HCT116 (cell line): ENCODE results near the gene CDCP2. TPM values are rescaled to one million over a fixed set of nuclear protein-coding genes. Genes with fewer than 3 reads are reported as not detected.

Experiments used
- ATAC-seq: fragments of 200-7000 bp; cut with Tn5 transposase; 2 replicates; pipeline ENCODE4 v1.9.1; 2020; ENCODE audit warnings: mild to moderate bottlenecking, moderate library complexity
- BruUV-seq: library from RNA; stranded (reverse); fragments of 400-500 nt; replicated peaks from 2 replicates; lab custom pipeline; 2021; lab: Mats Ljungman, UMichigan
- CTCF ChIA-PET: fragments of 300-600 bp; sonication (Branson Sonifier 250); formaldehyde crosslinking; loops from one replicate; lab custom pipeline; 2021; ENCODE audit warnings: antibody characterized with exemption; lab: Charles Lee
- POLR2A ChIA-PET: fragments of 300-600, 350-600 bp; sonication (Branson Sonifier 250); formaldehyde crosslinking; loops from one replicate; lab custom pipeline; 2021; ENCODE audit warnings: antibody characterized with exemption; lab: Charles Lee
- RAD21 ChIA-PET, 2 experiments: fragments of 300-600 bp; sonication (Branson Sonifier 250); formaldehyde crosslinking; loops; one replicate each; lab custom pipeline; 2023; ENCODE audit warnings: low total read pairs in 2 of 2; ENCODE audit not compliant: uncharacterized antibody in 2 of 2, unreplicated experiment in 2 of 2, low non-redundant PET in 1 of 2; lab: Charles Lee
- DNase-seq: peaks from one replicate; pipeline ENCODE4 v3.0.0-alpha.2; 2010; ENCODE audit warnings: low read depth, low spot score
- H2AFZ ChIP-seq: fragments of 200-600 bp; shearing (Covaris generic), sonication (generic); 2 replicates; pipeline ENCODE4 v1.6.1; 2017; ENCODE audit warnings: low read depth, mixed run types, mixed read lengths, antibody characterized with exemption, low read length; ENCODE audit not compliant: poor library complexity, severe bottlenecking
- H3K27ac ChIP-seq: 2 replicates; pipeline ENCODE4 v1.5.1; 2012; ENCODE audit warnings: low read depth, low read length
- H3K27me3 ChIP-seq: fragments of 200-600 bp; sonication (generic); 2 replicates; pipeline ENCODE4 v1.6.1; 2016; ENCODE audit warnings: mixed run types, low read length, mixed read lengths; ENCODE audit not compliant: insufficient read depth
- H3K36me3 ChIP-seq, 2 experiments: fragments of 200-500 bp in 1 of 2; fragments of 200-600 bp in 1 of 2; sonication (Bioruptor generic) in 1 of 2; sonication (generic) in 1 of 2; 2 replicates each; pipeline versions ENCODE4 v1.5.1 to v1.6.1; 2014 to 2016; ENCODE audit warnings: low read length in 2 of 2, inconsistent platforms in 1 of 2, mixed read lengths in 1 of 2, mixed run types in 1 of 2; ENCODE audit not compliant: insufficient read depth in 2 of 2, control insufficient read depth in 1 of 2
- H3K4me1 ChIP-seq, 2 experiments: fragments of 200-600 bp in 1 of 2; sonication (generic) in 1 of 2; 2 replicates each; pipeline versions ENCODE4 v1.5.1 to v1.6.1; 2012 to 2017; ENCODE audit warnings: low read length in 2 of 2, inconsistent platforms in 1 of 2, mild to moderate bottlenecking in 1 of 2, mixed read lengths in 1 of 2, mixed run types in 1 of 2, moderate library complexity in 1 of 2; ENCODE audit not compliant: insufficient read depth in 2 of 2, control insufficient read depth in 1 of 2
- H3K4me2 ChIP-seq: fragments of 200-600 bp; sonication (generic); 2 replicates; pipeline ENCODE4 v1.6.1; 2017; ENCODE audit warnings: mixed run types, low read length, mixed read lengths
- H3K4me3 ChIP-seq, 2 experiments: fragments of 200-600 bp in 1 of 2; sonication (generic) in 1 of 2; replicated peaks in 1 of 2; 2 replicates each; pipeline ENCODE4 v1.5.1; 2011 to 2016; ENCODE audit warnings: low read length in 2 of 2, control low read depth in 1 of 2, low read depth in 1 of 2, mild to moderate bottlenecking in 1 of 2, mixed read lengths in 1 of 2, mixed run types in 1 of 2
- H3K79me2 ChIP-seq: fragments of 200-600 bp; sonication (generic); 2 replicates; pipeline ENCODE4 v1.6.1; 2017; ENCODE audit warnings: mild to moderate bottlenecking, mixed run types, low read length, moderate library complexity, mixed read lengths; ENCODE audit not compliant: insufficient read depth
- H3K9ac ChIP-seq: fragments of 200-600 bp; sonication (generic); 2 replicates; pipeline ENCODE4 v1.6.1; 2016; ENCODE audit warnings: low read length, mixed read lengths
- H3K9me2 ChIP-seq: fragments of 200-600 bp; sonication (generic), shearing (Covaris generic); 2 replicates; pipeline ENCODE4 v1.6.1; 2017; ENCODE audit warnings: mixed run types, mild to moderate bottlenecking, moderate library complexity; ENCODE audit not compliant: insufficient read depth
- H3K9me3 ChIP-seq, 2 experiments: fragments of 200-500 bp in 1 of 2; fragments of 200-600 bp in 1 of 2; sonication (Bioruptor generic) in 1 of 2; sonication (generic) in 1 of 2; 2 replicates each; pipeline ENCODE4 v1.6.1; 2014 to 2017; ENCODE audit warnings: low read length in 2 of 2, mixed read lengths in 2 of 2, inconsistent platforms in 1 of 2, low read depth in 1 of 2, mild to moderate bottlenecking in 1 of 2, mixed run types in 1 of 2, moderate library complexity in 1 of 2; ENCODE audit not compliant: control insufficient read depth in 1 of 2, insufficient read depth in 1 of 2
- H4K20me1 ChIP-seq: fragments of 200-600 bp; sonication (generic), shearing (Covaris generic); 2 replicates; pipeline ENCODE4 v1.6.1; 2017; ENCODE audit warnings: mixed run types, mild to moderate bottlenecking, moderate library complexity; ENCODE audit not compliant: insufficient read depth
- ATF3 ChIP-seq: IDR thresholded peaks from 2 replicates; pipeline ENCODE4 v1.6.1; 2012
- EZH2 ChIP-seq: fragments of 200-600 bp; sonication (generic); IDR thresholded peaks from 2 replicates; pipeline ENCODE4 v1.6.1; 2017; ENCODE audit warnings: antibody characterized with exemption, mixed run types
- EZH2phosphoT487 ChIP-seq: fragments of 200-600 bp; IDR thresholded peaks from 2 replicates; pipeline ENCODE4 v1.6.1; 2018; ENCODE audit warnings: antibody characterized with exemption, borderline replicate concordance
- REST ChIP-seq: IDR thresholded peaks from 2 replicates; pipeline ENCODE4 v1.6.1; 2012; ENCODE audit warnings: low read depth
- SIN3A ChIP-seq: IDR thresholded peaks from 2 replicates; pipeline ENCODE4 v1.6.1; 2012; ENCODE audit warnings: low read depth
- SP1 ChIP-seq: IDR thresholded peaks from 2 replicates; pipeline ENCODE4 v1.6.1; 2012; ENCODE audit warnings: low read depth
- ZNF274 ChIP-seq: fragments of 200-500 bp; sonication (Bioruptor generic); IDR thresholded peaks from 2 replicates; pipeline ENCODE4 v1.6.1; 2014; ENCODE audit warnings: mild to moderate bottlenecking, low read depth, low read length, inconsistent platforms
- intact Hi-C: fragments of 100-400 bp; cut with micrococcal nuclease; formaldehyde crosslinking; loops from 2 replicates; pipeline ENCODE4 v1.10.0; 2022
- total RNA-seq: library from RNA; stranded (reverse); gene quantifications from one replicate; pipeline ENCODE4 v1.2.1, GENCODE V29; 2021; ENCODE audit not compliant: unreplicated experiment
- TF ChIP-seq, protein P1 (sequence below), 3 experiments: fragments of 200-600 bp in 1 of 3; sonication (generic) in 1 of 3; IDR thresholded peaks in 2 of 3; conservative IDR thresholded peaks in 1 of 3; 2 replicates each; pipeline ENCODE4 v1.5.1; 2012 to 2017; ENCODE audit warnings: low read depth in 2 of 3, low read length in 2 of 3, antibody characterized with exemption in 1 of 3, borderline replicate concordance in 1 of 3, control low read depth in 1 of 3, mild to moderate bottlenecking in 1 of 3, mixed read lengths in 1 of 3, mixed run types in 1 of 3, moderate library complexity in 1 of 3; ENCODE audit not compliant: insufficient read depth in 1 of 3

The CDCP2 gene
- total RNA-seq, 1 experiment from 2014 or later = 0.22 TPM

- Histone ChIP-seq H3K4me3 (no peak overlapping the region), H3K9me2 (no peaks in the 10 kb centered on the region), H3K9ac (no peak overlapping the region), H3K4me1 (no peaks in the 10 kb centered on the region), H3K79me2 (no peaks in the 10 kb centered on the region), H3K27ac (no peak overlapping the region), H3K27me3 (no peaks in the 10 kb centered on the region), H3K36me3 (no peaks in the 10 kb centered on the region), H2AFZ (no peak overlapping the region), H3K4me2 (no peak overlapping the region), H3K9me3 (no peaks in the 10 kb centered on the region), H4K20me1 (no peaks in the 10 kb centered on the region)
- DNase-seq (no peak), ATAC-seq (no peak)
- RAD21 ChIA-PET = no interaction called here
- CTCF ChIA-PET = no interaction called here
- intact Hi-C loops = no loop called here
- no TSS peak for BruUV-seq
- TF ChIP-seq SIN3A (no peak), ATF3 (no peak), EZH2 (no peak), REST (no peak), EZH2phosphoT487 (no peak), SP1 (no peak), ZNF274 (no peak)
- TF ChIP-seq, protein P1, sequence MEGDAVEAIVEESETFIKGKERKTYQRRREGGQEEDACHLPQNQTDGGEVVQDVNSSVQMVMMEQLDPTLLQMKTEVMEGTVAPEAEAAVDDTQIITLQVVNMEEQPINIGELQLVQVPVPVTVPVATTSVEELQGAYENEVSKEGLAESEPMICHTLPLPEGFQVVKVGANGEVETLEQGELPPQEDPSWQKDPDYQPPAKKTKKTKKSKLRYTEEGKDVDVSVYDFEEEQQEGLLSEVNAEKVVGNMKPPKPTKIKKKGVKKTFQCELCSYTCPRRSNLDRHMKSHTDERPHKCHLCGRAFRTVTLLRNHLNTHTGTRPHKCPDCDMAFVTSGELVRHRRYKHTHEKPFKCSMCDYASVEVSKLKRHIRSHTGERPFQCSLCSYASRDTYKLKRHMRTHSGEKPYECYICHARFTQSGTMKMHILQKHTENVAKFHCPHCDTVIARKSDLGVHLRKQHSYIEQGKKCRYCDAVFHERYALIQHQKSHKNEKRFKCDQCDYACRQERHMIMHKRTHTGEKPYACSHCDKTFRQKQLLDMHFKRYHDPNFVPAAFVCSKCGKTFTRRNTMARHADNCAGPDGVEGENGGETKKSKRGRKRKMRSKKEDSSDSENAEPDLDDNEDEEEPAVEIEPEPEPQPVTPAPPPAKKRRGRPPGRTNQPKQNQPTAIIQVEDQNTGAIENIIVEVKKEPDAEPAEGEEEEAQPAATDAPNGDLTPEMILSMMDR (IDR thresholded peaks at IDR 0.05 in 2 of 3, conservative IDR thresholded peaks at IDR 0.05 in 1 of 3; ENCODE audit: borderline replicate concordance in 1 of 3, insufficient read depth in 1 of 3, low read depth in 2 of 3, low read length in 2 of 3) = no peak
- POLR2A ChIA-PET = no interaction called here
Observed at GRCh38 chr1:54088385-54088784, 64.4 kb downstream of the CDCP2 start.
